ENCODE results near the gene TRIM61.
A peak's percentile ranks its signal among the peaks of the same experiment; 100 is the strongest.
"Not testable (repeated sequence)": the region's sequence is repeated elsewhere in the genome, so short reads cannot be mapped to it uniquely, and the experiment has no call there.

The TRIM61 gene

DNA sequence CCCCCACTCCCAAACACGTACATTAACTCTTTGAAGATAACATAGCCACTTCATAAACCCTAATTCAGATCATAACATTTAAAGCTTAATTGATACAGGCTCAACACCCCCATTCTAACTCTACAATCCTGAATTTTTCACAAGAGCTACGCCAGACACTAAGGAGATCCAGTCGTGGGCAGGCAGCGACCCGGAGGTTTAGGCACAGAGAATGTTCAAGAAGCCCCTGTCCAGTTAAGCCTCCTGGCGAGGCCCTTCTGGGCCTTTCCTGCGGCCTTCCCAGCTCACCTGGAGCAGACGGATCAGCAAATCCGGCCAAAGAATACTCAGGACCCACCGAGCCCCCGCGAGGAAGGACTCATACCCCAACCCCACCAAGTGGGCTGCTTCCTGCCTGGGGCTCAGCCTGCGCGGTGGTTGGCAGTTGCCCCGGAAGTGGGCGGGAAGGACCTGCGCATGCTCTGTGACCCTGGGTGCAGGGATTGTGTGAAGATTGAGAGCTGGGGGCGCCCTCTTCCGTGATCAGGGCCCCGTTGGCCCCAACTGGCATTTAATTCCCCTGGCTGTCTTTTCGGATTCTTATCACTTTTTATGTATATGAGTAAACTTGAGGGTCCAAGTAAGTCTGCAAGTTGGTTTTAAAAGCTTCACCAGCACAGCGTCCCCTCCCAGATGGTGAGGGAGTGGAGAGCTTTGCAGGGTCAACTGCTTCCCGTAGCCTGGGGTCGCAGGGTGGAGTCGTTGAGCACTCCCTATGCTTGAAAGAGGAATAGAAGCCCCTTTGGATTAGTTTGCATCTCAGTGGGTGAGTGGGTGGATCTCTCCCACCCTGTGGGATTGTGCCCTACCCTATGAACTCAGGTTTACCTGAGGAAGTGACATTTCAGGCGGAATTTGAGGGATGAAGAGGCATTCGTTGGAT, at the start of gene TRIM61:
TRIM61 (minus strand) TSS at position 415 of the 922 bp plus-strand sequence. CDS start 7,655 bp downstream, outside the sequence.
- DNase-seq (ENCODE audit: low read depth in 2 of 2, low spot score in 1 of 2) = peak in 1 of 2 donors; percentile 17

DNA sequence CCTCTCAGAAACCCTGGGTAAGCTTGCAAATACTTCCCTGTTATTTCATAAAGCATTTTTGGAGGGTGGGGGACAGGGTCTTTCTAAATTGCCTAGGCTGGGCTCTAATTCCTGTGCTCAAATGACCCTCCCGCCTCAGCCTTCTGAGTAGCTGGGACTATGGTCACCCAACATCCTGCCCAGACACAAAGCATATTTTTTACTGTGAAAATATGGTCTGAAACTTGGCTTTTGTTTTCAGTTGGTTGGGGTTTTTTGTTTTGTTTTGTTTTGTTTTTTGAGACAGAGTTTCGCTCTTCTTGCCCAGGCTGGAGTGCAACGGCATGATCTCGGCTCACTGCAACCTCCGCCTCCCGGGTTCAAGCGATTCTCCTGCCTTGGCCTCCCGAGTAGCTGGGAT, 48.3 kb upstream of the TRIM61 start:
- DNase-seq (ENCODE audit: low read depth in 2 of 2, low spot score in 1 of 2) = not testable (repeated sequence)

DNA sequence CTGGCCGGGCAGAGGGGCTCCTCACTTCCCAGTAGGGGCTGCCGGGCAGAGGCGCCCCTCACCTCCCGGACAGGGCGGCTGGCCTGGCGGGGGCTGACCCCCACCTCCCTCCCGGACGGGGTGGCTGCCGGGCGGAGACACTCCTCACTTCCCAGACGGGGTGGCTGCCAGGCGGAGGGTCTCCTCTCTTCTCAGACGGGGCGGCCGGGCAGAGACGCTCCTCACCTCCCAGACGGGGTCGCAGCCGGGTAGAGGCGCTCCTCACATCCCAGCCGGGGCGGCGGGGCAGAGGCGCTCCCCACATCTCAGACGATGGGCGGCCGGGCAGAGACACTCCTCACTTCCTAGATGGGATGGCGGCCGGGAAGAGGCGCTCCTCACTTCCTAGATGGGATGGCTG, 42.5 kb upstream of the TRIM61 start:
- not testable (repeated sequence) for DNase-seq (ENCODE audit: low read depth in 2 of 2, low spot score in 1 of 2)

DNA sequence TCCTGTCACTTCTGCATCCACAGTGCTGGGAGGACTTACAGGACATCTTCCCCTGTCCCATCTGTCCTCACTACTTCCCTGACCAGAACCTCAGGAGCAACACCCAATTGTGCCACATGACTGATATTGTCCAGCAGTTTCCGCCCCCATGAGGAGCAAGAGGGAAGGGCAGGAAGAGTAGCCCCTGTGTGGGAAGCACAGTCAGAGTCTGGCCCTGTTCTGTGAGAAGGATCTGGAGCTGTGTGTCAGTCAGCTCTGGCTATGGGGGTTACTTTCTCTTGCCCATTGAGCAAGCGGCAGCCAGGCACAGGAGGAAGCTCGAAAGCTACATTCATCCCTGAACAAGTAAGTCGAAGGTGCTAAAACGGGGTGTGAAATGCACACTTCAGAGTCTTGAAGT, 39.5 kb upstream of the TRIM61 start:
- DNase-seq (ENCODE audit: low read depth in 2 of 2, low spot score in 1 of 2) = no peak

DNA sequence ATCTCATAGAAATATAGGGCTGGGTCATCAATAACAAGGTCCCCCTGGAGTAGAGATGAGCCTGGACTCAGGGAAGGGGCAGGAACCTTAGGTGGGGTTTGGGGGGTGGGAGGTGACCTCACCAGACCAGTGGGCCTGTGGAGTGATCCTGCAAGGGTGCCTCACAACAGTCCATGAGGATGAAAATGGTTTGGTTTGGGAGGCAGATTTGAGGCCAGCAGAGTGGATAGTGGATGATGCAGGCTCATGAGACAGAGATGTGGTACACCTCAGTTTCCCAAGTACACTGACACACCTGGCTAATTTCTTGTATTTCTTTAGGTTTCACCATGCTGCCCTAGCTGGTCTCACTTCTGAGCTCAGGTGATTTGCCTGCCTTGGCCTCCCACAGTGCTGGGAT, 36.2 kb upstream of the TRIM61 start:
- no peak for DNase-seq (ENCODE audit: low read depth in 2 of 2, low spot score in 1 of 2)

DNA sequence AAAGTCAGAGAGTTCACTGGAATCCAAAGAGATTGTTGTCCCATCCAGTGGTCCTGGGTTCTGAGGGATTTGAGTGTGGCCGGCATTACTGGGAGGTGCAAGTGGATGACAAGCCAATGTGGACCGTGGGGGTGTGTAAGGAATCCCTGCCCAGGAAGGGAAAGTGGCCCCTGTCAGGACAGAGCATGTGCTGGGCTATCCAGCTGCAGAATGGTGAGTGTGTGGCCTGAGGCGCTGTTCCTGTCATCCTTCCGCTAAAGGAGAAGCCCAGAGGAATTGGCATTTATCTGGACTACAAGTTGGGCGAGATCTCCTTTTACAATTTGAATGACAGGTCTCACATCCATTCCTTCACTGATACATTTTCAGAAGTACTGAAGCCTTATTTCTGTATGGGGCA, 33.9 kb upstream of the TRIM61 start:
- DNase-seq (ENCODE audit: low read depth in 2 of 2, low spot score in 1 of 2) = no peak

DNA sequence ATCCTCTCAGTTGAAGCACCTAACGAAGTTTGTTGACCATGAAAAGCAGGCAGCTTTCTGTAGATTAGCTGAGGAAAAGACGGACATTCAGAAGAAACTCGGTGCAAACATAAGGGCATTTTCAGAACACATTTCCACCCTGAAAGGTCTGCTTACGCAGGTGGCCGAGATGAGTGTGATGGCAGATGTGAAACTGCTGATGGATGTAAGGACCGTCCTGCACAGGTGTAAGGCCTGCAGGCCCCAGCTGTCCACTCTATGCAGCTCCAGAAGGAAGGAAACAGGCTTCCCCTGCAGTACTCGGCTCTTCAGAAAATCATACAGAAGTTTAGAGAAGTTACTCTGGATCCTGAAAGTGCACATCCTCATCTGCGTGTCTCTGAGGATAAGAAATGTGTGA, 33.5 kb upstream of the TRIM61 start:
- no peak for DNase-seq (ENCODE audit: low read depth in 2 of 2, low spot score in 1 of 2)

DNA sequence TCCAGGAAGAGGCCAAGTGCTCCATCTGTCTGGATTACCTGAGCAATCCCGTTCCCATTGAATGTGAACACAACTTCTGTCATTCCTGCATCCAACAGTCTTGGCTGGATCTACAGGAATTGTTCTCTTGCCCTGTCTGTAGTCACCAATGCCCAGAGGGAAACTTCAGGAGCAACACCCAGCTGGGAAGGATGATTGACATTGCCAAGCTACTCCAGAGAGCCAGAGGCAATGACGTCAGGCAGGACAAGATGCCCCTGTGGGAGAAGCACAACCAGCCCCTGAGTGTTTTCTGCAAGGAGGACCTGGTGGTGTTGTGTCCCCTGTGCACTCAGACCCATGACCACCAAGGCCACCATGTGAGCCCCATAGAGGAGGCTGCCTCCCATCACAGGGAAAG, 33.0 kb upstream of the TRIM61 start:
- no peak for DNase-seq (ENCODE audit: low read depth in 2 of 2, low spot score in 1 of 2)

DNA sequence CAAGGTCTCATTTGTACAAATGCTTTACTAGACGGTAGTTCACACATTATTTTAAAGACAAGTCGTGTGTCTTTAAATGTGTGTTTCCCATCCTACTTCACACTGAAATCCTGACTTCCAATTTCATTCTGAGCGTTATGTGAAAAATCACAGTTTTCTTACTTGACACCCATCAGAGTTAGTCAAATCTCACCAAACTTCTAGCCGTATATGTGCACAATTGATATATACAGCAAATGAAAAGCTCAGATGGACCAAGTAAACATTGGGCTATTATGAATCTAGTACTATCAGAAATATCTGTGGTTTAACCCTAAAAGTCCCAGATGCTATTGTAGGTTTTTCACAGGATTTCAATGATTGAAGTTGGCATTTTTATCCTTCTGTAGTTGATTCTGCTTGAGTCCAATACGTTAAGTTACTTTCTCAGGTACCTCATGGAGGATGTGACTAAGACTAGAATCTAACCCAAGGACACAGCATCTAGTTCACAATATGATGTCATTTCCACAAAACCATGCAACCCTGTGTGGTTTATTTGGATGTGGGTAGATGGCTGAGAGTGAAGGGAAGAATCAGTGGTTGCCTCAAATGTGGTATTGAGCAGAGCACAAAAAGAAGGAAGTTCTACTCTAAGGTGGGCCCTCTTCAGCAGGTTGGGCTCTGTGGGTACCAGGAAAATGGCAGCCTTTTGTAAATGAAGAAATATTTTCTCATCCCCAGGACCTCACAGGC, 32.2 kb upstream of the TRIM61 start:
- no peak for DNase-seq (ENCODE audit: low read depth in 2 of 2, low spot score in 1 of 2)

DNA sequence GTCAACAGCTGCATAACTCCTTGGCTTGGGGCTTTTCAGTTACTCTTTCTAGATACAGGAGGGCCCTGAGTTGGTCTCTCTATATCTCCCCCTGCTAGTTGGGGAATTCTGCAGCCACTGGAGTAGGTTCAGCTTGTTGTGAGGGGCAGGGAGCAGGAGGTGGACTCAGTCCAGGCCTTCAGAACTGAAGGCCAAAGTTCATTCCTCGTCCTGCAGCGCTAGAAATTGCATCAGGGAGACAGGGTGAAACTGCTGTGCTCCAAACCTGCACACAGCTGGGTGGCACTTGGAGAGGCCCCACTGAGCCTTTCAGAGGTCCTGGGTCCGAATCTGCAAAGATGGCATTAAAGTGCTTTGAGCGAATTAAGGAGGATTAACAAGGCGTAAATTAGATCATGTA, 29.4 kb upstream of the TRIM61 start:
- DNase-seq (ENCODE audit: low read depth in 2 of 2, low spot score in 1 of 2) = no peak

DNA sequence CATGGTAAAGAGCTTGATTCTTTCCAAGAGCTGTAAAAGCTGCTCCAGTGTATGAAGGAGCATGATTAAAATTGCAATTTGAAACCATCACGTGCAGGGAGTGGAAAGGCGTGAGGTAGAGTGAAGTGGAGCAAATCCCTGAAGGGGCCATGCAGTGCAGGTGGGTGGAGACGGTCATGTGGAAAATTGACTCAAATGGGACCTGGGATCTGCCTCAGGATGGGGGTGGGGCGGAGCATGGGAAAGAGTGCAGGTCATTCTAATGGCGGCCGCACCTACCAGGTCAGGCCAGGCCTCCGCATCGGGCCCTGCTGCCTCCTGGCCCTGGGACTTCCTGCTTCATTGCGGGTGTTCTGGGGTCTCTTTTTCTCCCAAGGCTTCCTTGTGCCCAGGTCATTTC, 29.0 kb upstream of the TRIM61 start:
- DNase-seq (ENCODE audit: low read depth in 2 of 2, low spot score in 1 of 2) = no peak

DNA sequence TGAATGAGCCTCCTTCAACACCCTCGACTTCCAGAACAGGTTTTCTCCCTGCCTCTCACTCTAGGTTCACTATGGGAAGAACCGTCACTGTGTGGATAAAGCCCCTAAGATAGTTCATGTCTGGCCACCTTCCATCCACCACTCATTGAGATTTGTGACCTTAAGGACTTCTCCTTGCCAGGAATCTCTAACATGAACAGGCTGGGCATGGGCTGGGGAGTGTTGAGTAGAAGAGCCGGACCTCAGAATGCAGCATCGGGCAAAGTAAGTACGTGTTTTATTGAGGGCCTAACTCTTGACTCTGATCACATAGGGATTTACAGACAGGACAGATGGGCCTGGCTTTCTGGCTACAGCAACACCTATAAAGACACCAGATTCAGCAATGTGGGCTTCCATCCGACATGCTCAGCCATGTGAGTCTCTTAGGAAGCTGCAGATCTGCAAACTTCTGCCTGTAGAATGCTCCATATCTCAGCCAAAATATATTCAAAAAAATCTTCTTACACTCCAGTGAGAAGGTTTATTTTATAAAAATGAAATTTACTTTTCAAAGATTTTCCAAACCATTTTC, 28.0 kb upstream of the TRIM61 start:
- no peak for DNase-seq (ENCODE audit: low read depth in 2 of 2, low spot score in 1 of 2)

DNA sequence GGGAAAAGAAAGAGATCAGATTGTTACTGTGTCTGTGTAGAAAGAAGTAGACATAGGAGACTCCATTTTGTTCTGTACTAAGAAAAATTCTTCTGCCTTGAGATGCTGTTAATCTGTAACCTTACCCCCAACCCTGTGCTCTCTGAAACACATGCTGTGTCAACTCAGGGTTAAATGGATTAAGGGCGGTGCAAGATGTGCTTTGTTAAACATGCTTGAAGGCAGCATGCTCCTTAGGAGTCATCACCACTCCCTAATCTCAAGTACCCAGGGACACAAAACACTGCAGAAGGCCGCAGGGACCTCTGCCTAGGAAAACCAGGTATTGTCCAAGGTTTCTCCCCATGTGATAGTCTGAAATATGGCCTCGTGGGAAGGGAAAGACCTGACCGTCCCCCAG, 24.5 kb upstream of the TRIM61 start:
- DNase-seq (ENCODE audit: low read depth in 2 of 2, low spot score in 1 of 2) = not testable (repeated sequence)

DNA sequence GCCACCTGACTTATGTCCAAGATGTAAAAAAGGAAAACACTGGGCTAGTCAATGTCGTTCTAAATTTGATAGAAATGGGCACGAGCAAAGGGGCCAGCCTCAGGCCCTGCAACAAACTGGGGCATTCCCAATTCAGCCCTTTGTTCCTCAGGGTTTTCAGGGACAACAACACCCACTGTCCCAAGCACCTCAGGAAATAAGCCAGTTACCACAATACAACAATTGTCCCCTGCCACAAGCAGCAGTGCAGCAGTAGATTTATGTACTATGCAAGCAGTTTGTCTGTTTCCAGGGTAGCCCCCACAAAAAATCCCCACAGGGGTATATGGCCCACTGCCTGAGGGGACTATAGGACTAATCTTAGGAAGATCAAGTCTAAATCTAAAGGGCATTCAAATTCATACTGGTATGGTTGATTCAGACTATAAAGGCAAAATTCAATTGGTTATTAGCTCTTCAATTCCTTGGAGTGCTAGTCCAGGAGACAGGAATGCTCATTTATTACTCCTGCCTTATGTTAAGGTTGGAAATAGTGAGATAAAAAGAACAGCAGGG, 21.1 kb upstream of the TRIM61 start:
- not testable (repeated sequence) for DNase-seq (ENCODE audit: low read depth in 2 of 2, low spot score in 1 of 2)

DNA sequence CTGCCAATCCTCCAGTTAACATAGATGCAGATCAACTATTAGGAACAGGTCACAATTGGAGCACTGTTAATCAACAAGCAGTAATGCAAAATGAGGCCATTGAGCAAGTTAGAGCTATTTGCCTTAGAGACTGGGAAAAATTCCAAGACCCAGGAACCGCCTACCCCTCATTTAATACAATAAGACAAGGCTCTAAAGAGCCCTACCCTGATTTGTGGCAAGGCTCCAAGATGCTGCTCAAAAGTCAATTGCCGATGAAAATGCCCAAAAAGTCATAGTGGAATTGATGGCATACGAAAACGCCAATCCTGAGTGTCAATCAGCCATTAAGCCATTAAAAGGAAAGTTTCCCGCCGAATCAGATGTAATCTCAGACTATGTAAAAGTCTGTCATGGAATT, 20.5 kb upstream of the TRIM61 start:
- DNase-seq (ENCODE audit: low read depth in 2 of 2, low spot score in 1 of 2) = no peak

DNA sequence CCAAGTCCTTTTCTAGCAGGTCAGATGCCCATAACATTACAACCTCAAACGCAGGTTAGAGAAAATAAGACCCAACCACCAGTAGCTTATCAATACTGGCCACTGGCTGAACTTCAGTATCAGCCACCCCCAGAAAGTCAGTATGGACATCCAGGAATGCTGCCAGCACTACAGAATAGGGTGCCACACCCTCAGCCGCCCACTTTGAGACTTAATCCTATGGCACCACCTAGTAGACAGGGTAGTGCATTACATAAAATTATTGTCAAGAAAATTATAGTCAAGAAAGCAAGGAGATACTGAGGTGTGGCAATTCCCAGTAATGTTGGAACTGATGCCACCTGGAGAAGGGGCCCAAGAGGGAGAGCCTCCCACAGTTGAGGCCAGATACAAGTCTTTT, 19.9 kb upstream of the TRIM61 start:
- no peak for DNase-seq (ENCODE audit: low read depth in 2 of 2, low spot score in 1 of 2)

DNA sequence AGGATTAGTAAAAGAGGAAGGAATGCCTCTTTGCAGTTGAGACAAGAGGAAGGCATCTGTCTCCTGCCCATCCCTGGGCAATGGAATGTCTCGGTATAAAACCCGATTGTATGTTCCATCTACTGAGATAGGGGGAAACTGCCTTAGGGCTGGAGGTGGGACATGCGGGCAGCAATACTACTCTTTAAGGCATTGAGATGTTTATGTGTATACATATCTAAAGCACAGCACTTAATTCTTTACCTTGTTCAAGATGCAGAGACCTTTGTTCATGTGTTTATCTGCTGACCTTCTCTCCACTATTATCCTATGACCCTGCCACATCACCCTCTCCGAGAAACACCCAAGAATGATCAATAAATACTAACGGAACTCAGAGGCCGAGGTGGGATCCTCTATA, 18.7 kb upstream of the TRIM61 start:
- not testable (repeated sequence) for DNase-seq (ENCODE audit: low read depth in 2 of 2, low spot score in 1 of 2)

DNA sequence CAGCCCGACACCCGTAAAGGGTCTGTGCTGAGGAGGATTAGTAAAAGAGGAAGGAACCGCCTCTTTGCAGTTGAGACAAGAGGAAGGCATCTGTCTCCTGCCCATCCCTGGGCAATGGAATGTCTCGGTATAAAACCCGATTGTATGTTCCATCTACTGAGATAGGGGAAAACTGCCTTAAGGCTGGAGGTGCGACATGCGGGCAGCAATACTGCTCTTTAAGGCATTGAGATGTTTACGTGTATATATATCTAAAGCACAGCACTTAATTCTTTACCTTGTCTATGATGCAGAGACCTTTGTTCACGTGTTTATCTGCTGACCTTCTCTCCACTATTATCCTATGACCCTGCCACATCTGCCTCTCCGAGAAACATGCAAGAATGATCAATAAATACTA, 13.3 kb upstream of the TRIM61 start:
- DNase-seq (ENCODE audit: low read depth in 2 of 2, low spot score in 1 of 2) = not testable (repeated sequence)

DNA sequence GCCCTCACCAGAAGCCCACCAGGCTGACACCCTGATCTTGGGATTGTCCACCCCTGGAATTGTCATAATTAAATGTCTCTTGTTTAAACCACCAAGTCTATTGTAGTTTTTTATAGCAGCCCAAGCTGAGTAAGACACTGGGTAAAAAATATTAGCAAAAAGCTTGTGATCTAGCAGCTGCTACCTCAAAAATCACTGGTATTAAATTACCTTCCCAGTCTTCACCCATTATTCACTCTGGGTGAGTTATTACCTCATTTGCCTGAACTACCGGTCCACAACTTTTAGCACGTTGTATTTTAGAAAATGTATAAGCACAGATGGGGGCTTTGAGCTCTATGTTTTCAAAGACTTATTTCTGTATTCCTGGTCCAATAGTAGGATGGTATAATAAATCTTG, 12.0 kb upstream of the TRIM61 start:
- no peak for DNase-seq (ENCODE audit: low read depth in 2 of 2, low spot score in 1 of 2)

DNA sequence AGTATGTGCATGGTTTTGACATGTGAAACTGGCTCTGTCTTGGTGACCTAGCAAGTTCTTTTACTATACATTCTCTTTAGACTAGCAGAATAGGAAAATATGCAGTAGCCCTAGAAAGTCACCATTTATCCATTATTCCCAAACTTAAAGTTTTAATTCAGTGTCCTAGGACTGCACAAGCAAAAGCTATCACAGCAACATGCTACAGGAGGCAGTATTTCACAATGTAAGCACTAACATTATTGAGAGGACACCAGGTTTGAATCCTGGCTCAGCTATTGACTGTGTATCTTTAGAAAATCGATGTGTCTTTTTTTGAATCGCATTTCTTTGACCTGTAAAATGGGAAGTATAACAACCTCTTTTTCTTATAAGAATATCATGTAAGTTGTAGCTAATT, 5.5 kb downstream of the TRIM61 start:
- not testable (repeated sequence) for DNase-seq (ENCODE audit: low read depth in 2 of 2, low spot score in 1 of 2)

DNA sequence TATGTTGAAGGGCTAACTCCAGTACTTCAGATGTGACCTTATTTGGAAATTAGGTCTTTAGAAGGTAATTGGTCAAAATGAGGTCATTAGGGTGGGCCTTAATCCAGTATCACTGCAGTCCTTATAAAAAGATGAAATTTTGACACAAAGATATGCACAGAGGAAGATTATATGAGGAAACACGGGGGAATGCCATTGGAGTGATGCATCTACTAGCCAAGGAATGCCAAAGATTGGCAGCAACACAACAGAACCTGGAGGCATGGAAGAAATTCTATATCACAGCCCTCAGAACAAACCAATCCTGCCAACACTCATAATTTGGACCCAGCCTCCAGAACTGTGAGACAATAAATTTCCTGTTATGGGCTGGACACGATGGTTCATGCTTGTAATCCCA, 17.6 kb downstream of the TRIM61 start:
- no peak for DNase-seq (ENCODE audit: low read depth in 2 of 2, low spot score in 1 of 2)

DNA sequence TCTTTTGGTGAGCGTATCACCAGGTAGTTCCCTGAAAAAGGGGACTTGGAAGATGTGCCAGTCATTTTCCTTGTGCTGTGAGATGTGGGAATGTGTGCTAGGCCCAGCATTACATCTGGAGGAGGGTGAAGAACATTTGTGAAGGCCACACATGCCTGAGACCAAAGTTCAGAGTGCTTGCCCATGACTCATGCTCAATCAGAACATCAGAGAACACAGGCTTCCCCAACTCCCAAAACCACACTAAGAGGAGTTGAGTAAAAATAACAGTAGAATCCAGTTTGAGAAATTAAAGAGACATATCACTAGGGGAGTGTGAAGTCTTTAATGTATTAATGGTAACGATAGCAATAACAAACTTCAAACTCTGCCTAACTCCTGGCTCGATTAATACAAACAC, 18.0 kb downstream of the TRIM61 start:
- not testable (repeated sequence) for DNase-seq (ENCODE audit: low read depth in 2 of 2, low spot score in 1 of 2)
